ENCODE results near the gene KIF1A. TPM values are rescaled to one million over a fixed set of nuclear protein-coding genes. Genes with fewer than 3 reads are reported as not detected.

The KIF1A gene, protein sequence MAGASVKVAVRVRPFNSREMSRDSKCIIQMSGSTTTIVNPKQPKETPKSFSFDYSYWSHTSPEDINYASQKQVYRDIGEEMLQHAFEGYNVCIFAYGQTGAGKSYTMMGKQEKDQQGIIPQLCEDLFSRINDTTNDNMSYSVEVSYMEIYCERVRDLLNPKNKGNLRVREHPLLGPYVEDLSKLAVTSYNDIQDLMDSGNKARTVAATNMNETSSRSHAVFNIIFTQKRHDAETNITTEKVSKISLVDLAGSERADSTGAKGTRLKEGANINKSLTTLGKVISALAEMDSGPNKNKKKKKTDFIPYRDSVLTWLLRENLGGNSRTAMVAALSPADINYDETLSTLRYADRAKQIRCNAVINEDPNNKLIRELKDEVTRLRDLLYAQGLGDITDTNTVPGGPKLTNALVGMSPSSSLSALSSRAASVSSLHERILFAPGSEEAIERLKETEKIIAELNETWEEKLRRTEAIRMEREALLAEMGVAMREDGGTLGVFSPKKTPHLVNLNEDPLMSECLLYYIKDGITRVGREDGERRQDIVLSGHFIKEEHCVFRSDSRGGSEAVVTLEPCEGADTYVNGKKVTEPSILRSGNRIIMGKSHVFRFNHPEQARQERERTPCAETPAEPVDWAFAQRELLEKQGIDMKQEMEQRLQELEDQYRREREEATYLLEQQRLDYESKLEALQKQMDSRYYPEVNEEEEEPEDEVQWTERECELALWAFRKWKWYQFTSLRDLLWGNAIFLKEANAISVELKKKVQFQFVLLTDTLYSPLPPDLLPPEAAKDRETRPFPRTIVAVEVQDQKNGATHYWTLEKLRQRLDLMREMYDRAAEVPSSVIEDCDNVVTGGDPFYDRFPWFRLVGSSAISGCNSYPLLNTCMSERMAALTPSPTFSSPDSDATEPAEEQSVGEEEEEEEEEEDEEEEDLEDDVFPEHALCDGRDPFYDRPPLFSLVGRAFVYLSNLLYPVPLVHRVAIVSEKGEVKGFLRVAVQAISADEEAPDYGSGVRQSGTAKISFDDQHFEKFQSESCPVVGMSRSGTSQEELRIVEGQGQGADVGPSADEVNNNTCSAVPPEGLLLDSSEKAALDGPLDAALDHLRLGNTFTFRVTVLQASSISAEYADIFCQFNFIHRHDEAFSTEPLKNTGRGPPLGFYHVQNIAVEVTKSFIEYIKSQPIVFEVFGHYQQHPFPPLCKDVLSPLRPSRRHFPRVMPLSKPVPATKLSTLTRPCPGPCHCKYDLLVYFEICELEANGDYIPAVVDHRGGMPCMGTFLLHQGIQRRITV (N-terminal part only)
- polyA plus RNA-seq (ENCODE audit: insufficient read length in 12 of 12): 10 to 100 TPM in 2 of 12 donors, 1 to 10 TPM in 9, not detected in 1; 2.4 to 17.5 (median 4.2) TPM
- long read RNA-seq, donor 1, partial matches to known transcripts: 12 of 13 reads
- long read RNA-seq, donor 1, other reads (novel, unspliced or antisense): 0 of 13 reads
- long read RNA-seq, donor 2: 0 reads
- long read RNA-seq, donor 3: 0 reads
- long read RNA-seq, donor 4: 0 reads
- long read RNA-seq, donor 5: 0 reads
- long read RNA-seq, donor 6: 0 reads
- long read RNA-seq, donor 7: 0 reads
- long read RNA-seq, donor 8: 0 reads
- long read RNA-seq, donor 9: 0 reads
- long read RNA-seq, donor 10: 0 reads
- long read RNA-seq, donor 11: 0 reads

DNA sequence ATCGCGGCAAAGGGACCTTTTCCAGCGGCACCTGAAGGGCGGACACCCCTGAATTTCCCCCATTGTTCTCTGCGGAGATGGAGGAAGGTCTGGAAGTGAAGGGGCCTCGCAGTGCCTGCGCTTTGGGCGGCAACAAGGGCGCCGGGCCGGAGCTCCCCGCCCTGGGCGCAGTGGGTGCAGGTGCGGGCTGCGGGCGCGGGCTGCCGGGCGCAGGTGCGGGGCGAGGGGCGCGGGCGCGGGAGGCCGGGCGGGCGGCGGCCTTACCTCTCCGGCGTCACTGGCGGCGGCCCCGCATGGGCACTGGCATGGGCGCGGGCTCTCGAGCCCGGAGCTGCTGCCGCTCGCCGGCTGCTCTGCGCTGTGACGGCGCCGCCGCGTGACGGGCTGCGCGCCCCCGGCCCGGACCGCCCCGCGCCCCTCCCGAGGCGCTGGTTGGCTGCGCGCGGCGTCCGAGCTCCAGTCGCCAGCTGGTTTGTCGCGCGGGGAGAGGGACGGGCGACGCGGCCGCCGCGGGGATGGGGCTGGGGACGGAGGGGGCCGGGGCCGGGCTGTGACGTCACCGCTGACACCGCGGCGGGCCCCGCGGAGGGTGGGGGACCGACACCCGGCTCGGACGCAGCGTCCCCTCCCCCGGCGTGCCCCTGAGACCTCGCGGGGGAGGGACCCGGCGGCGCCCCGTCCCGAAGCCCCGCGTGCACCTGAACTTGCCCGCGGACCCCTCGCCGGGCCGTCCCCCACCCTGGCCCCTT is at the start of gene KIF1A:
Gene KIF1A, minus strand, starts transcription at position 362 of the 749 bp plus-strand sequence. CDS start 22,467 bp downstream, outside the sequence.
- no peak for DNase-seq

DNA sequence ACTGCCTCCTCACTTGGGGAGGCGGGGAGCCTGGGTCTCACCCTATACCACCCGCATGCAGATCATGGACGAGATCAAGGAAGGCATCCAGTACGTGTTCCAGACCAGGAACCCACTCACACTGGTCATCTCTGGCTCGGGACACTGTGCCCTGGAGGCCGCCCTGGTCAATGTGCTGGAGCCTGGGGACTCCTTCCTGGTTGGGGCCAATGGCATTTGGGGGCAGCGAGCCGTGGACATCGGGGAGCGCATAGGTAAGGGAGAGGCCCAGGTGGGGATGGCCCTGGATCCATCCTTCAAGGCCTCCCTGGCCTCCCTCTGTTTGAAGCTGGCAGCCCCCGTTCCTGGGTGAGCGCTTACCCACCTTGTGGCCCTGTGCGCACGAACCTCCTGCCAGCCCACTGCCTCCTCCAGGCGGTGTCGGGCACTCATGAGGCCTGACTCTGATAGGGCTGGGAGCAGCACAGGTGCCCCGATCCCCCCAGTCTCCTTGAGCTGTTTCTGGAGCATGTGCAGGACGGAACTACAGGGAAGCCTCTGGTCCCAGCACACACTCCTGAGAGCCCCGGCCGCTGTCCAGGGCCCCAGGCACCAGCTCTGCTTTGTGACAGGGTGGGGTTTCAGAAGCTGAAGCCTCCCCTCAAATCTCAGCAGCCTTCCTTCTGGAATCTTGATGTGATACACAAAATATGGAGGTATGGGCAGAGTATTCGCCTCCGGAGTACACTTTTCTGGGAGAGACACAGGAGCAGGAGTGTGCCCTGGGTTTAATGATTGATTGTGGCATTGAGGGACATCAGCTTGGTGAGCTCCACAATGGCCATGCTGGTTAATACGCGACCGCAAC is 49.3 kb upstream of the KIF1A start:
- DNase-seq: no peak

DNA sequence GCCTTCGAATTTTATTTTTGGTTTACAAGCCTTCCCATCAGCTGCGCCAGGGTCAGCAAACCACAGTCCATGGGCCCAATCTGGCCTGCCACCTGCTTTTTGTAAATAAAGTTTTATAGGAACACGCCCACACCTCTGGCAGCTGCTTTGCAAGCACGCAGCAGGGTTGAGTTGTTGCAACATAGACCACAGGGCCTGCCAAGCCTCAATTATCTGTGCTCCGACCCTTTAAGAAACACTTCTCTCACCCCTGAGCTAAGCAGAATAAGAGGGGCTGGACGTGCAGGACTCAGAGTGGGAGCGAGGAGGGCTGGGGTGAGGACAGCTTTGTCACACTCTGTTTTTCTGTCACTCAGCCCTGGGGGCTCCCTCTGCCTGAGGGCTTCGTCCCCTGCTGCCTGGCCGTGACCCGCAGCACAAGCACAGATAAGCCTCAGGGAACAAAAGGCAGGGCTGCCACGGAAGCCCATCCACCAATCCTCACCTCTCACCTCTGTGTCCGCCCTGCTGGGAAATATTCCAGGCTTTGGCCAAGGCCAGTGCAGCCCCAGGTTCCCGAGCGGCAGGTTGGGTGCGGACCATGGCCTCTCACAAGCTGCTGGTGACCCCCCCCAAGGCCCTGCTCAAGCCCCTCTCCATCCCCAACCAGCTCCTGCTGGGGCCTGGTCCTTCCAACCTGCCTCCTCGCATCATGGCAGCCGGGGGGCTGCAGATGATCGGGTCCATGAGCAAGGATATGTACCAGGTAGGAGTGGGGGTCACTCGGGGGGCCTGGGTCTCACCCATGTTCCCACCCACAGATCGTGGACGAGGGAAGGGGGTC is 48.5 kb upstream of the KIF1A start, which contains the start of gene AGXT:
Gene AGXT, plus strand, starts transcription at position 539 of the 823 bp plus-strand sequence. Its CDS starts 42 bp downstream, at position 581.
- DNase-seq: no peak

DNA sequence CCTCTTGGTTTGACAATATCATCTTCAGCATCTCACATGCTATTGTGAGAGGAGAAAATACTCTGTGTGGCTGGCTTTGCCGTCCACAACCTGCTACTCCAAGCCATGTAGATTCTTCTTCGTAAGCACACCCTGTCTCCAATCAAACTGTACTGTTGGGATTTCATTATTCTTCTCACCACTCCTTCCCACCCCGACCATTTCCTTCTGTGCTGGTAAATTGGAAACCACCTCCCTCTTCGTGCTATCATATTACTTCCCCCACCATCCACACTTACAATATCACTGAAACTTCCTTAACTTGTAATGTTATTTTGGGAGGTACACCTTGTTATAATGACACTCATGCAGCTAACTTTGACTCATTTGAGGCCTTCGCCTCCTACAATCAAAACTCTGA is 45.4 kb upstream of the KIF1A start:
- DNase-seq: no peak

DNA sequence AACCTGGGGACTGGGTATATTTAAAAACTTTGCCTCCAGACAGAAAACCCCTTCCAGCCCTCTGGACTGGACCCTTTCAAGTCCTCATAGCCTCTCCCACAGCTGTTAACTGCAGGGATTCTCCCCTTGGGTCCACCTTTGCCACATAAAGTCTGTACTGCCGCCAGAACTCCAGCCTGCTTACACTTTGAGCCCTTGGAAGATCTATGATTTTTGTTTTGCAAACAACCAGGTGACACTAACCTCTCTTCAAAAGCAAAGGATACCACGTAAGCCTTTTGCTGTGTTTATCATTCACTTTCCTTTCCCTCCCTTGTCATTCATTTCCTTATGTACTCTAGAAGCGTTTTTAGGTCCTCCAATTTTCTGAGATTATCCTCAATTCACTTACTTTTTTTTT is 44.5 kb upstream of the KIF1A start:
- no peak for DNase-seq

DNA sequence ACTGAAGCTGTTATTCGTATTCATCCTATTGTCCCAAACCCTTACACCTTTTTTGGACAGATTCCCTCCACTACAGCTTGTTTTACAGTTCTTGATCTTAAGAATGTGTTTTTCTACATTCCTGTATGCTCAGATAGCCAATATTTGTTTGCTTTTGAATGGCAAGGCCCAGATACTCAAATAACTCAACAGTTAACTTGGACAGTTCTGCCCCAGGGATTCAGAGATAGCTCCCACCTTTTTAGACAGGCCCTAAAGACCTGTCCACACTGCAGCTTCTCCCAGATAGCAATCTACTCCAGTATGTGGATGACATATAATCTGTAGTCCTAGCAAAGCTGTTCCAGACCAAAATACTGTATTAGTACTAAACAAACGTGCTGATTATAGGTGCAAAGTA is 41.5 kb upstream of the KIF1A start:
- DNase-seq: no peak

DNA sequence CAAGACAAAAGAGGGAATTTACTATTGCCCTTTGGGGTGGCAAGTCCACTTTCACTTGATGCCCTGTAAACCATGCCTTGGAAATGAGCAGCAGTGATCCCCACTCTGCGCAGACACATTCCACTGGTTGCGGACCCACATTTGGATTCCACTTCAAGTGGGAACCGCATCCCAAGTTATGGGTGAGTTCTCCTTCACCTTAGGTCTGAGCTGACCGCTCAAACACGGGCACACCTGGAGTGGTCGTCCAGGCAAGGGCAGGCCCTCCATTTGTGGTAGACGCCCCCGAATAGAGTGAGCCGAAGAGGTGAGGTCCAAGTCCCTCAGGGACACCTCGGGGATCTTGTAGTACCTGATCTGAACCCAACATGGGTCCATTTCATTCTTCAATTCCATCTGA is 38.9 kb upstream of the KIF1A start:
- no peak for DNase-seq

DNA sequence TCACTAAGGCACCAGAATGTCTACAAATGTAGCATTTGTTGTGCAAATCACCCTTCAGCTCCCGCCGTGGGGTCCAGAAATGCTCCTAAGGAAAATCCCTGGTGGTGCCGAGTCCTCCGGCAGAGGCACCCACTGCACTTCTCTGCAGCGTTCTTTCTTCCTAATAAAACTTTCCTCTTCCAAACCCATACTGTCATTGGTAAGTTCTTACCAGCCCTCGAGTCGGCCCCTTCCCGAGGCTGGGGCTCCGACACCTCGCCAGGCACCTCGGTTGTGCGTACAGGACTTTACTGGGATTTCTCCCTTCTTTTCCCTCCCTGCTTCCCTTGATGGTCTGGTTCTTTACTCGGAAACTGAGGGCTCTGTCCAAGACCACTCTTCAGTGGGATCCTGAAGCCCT is 38.3 kb upstream of the KIF1A start:
- DNase-seq: no peak

DNA sequence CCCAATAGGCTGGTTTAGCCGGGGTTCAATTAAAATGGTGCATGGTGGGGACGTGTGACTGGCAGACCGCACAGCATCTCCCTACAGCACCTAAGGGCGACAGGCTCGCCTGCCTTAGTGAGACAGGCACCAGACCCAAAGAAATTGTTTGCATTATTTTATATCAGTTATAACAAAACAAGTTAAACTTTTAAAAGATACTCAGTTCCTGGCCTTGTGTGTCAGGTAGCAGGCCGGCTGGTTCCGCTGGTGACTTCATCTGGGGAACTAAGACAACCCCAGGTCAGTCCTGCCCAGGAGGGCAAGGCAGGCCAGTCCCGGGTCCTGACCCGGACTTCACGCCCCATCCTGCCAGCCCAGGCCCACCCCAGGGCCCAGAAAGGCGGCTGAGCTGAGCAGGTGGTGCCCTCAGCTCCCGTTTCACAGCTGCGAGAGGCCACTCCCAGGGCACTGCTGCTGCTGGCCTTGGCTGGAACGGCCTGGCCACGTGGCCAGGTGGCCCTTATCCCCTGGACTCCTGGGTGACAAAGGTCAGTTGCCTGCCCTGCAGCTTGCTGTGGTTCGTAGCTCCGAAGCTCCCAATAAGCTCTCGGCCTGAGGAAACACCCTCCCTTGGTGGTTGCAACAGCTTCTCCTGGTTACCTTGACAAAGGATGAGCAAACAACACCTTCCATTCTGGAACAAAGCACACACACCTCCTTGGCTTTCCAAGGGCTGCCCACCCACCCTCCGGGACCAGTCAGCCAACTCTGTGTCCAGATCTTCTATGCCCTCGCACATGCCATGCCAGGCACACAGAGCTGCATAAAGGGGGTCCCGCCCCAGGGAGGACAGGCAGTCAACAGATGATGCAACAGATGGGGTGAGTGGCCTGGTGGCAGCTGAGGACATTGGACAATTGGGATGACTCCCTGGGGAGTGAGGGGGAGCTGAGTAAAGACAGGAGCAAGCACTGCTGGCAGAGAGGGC is 37.3 kb upstream of the KIF1A start:
- no peak for DNase-seq

DNA sequence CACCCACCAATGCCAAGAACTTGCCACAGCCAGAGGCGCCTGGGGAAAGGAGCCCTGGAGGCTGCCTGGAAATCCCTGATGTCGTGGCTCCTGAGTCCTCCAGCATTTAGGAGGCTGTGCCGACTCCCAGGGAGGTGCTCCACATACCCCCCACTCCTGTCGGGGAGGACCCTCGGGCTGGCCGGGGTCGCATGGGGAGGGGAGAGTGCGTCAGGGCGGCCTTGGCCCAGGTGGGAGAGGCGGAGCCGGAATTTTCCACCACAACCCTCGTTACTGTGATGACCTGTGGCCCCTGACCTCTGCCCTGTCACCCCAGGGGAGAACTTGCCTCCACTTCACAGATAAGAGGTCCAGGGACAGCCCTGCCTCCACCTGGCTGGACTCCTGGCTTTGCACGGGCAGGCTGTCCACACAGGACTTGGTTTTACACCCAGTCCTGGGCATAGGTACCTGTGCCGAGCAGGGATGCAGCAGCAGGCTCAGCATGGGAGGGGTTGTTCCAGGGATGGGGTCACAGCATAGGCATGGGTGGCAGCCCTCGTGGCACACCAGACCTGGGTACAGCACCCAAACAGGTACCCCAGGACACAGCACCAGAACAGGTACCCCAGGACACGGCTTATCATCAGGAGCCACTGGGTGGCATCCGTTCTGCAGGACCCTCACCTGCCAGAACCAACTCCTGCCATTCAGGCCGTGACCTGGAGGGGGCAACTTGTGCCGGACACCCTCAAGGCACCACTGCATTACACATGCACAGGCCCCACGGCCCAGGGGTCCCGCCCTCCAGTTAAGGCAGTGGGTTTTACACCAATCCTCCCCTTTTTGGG is 36.3 kb upstream of the KIF1A start:
- no peak for DNase-seq

DNA sequence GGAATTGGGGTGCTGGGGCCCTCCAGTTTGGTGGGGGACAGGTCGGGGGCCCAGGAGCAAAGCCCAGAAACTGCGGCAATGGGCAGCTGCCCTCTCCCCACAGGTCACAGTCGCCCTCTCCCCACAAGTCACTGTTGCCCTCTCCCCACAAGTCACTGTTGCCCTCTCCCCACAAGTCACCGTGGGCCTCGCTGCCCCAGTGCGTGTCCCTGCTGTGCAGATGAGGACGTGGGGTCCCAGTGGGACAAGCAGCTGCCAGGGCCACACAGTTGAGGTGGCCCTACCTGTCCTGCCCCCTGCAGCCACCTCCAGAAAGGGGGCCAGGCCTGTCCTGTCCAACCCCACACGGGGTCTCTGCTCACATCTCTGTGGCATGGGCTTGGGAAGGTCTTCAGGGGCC is 35.7 kb upstream of the KIF1A start:
- no peak for DNase-seq

DNA sequence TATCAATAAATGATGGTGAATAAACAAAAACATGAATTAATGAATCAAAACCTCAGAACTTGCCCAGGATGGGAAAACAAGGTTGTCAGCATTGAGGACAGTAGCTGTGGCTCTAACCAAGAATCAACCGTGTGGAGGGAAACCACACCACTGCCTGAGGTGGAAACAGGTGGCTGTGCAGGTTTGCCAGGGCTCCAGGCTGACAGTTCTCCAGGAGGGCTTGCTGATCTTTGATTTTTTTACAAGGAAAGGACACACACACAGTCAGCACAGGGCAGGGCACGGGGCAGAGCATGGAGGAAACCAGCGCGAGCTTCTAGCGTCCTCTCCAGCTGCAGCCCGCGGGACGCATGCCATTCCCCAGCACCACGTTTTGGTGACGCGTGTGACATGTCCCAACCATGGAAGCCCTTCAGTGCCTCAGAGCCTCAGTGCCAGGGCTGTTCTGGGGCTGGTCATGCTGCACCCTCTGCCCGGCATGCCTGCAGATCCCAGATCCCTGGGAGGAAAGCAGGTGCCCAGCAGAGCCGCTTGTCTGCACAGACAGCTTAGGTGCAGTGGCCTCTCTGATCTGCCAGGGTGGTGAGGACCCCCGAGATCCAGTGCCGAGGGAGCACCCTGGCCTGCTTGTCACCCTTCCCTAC is 32.8 kb upstream of the KIF1A start:
- no peak for DNase-seq

DNA sequence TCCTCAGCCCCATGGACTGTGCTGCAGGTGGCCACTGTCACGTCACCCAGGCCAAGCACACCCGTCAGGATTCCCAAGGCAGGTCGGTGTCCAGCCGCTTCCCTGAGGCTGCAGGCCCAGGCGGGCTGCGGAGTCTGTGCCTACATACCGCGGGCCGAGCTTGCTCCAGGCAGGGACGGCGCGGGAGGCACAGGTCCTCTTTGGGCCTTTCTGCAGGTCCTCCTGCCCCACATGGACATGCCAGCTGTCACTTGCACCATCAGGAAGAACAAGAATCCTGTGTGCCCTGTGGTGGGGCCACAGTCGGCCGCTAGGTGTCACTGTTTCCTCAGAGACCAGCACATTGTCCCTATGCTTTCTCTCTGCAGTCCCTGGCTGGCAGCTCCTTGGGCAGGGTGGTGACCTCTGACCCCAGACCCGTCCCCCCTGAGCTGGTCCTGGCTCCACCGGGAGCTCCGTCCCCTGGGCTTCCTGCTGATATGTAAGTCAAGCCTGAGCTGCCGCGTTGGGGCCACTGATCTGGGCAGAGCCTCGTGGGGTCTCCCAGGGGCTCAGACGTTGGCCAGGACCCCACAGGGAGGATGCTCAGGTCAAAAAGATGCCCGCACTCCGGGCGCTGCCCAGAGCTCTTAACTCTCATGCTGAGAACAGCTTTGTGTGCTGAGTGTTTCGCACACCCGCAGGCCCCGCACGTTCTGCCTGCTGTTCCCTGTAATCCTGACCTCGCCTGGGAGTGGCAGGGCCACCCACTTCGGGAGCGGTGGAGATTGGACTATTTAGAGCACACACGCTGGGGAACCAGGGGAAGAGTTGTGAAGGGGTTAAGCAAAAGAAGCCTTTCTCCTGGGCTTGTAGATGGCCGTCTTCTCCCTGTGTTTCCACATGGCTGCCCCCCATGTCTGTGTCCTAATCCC is 31.3 kb upstream of the KIF1A start:
- peak; percentile 79 for DNase-seq

DNA sequence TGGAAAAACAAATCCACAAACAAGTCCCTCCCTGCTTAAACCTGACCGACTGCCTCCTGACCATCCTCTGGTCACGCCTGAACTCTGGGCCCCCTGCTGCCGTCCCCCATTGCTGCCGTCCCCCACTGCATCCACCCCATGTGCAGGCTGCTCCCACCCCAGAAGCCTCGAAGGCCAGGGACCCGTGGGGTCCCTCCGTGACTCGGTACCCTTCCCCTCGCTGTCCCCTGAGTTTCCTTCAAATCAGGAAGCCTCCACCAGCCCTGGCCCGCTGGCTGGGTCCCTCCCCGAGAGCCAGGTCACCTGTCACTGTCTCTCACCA is 30.7 kb upstream of the KIF1A start:
- no peak for DNase-seq

DNA sequence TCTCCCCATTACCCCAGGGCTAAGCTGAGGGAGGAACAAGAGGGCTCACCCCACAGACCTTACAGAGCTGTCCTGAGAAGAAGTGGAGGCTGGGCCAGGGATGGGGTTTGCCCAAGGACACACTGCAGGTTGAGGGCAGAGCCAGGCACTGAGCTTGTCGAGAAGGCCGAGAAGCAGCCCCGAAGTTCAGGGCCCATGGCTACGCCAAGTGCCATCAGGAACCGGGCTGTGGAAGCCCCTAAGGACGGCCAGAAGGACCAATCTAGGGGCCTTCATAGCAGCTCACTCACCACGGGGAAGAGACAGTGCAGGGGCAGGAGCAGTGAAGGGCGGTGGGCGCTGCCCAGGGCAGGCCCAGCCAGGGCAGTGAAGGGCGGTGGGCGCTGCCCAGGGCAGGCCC is 30.0 kb upstream of the KIF1A start:
- DNase-seq: no peak

All from muscle of arm (tissue), 14 donors.